ENCODE data around the gene HYCC1. TPM values are rescaled to one million over a fixed set of nuclear protein-coding genes. Genes with fewer than 3 reads are reported as not detected.

Gene HYCC1
- total RNA-seq (10 to 100 TPM; 12.4 to 13.1 TPM), total RNA-seq (28.3 to 111 (median 44.8) reads per million in 172 experiments)
- 14.7 TPM for polyA plus RNA-seq (2013, experiment 1 of 2)
- polyA plus RNA-seq (2013, experiment 2 of 2), result 13.7 TPM

DNA sequence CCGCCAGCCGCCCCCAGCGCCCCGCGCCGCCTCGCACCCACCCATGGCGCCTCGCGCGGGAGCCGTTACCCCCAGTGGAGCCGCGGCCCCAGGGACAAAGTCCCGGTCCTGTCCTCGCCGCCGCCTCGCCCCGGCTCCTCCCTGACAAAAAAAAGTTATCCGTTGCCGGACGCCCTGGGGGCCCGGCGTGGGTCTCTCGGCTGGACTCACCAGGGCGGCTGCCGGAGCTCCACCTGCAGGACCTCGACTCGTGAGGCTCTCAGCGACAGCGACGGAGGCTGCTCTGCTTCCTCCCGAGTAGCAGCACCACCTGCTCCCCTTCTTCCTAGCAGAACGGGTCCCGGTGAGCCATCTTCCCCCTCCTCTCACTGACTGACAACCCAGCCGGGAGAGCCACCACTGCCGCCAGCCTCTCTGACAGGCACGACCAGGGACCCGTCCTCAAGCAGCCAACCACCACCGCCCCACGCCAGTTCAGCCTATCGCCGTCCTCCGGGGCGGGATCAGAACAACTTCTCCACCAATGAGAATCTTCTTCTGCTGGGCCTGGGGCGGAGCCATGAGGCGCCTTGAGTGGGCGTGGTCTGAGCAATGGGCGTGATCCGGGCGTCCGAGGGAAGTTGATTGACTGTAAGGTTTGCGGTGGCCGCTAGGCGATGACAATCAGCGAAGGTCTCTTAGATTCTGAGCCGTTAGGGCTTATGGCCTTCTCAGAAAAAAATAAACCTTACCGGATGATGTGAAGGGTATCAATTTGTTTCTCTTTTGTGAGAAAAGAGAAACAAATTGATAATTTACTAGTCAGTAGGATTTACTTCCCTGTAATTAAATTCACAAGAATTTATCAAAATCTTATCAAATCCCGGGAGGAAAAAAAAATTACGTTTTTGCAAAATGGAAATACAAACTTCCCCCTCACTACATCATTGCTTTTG lies at the start of gene HYCC1:
HYCC1 (minus strand) TSS at position 416 of the 935 bp plus-strand sequence. CDS start 23,019 bp downstream, outside the sequence.
- ATAC-seq (ENCODE audit: poor library complexity), result peak; percentile 96
- ChIA-PET POLR2A (interaction anchor here (1.3 to 1.7 kb wide), 2 partner anchors 92 to 285 kb away, joined by 4 to 8 read pairs; partner anchors contain the start of genes KLHL7 and MALSU1), CTCF (no interaction called here)

DNA sequence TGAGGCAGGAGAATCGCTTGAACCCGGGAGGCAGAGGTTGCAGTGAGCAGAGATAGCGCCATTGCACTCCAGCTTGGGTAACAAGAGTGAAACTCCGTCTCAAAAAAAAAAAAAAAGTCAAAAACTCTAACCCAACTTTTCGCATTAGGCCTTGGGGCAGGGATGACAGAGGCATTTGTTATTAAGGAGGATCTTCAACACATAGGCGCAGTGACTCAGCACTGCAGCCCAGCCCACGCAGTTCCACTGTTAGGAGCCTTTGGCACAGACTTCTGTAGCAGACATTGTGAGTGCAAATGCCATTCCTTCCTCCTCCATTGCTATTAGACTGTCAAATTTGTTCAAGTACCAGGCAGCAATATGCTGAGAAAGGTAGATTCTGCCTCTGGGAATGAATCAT lies 48.5 kb upstream of the HYCC1 start:
- ATAC-seq (ENCODE audit: poor library complexity) (no peak), DNase-seq (no peak)
- H3K9me3 Mint-ChIP-seq, result no peaks in the 10 kb centered on the region
- TF ChIP-seq CTCF (IDR thresholded peaks at IDR 0.05), result no peak
- H3K4me3 Mint-ChIP-seq, result no peak overlapping the region
- H3K36me3 Mint-ChIP-seq (ENCODE audit: low read depth), result no peaks in the 10 kb centered on the region
- no peak overlapping the region for H3K27ac Mint-ChIP-seq
- CTCF ChIA-PET, result no interaction called here
- intact Hi-C loops (cut with DNase I, micrococcal nuclease), result loop anchor here in 1 of 2 experiments (10.0 kb wide), 1 partner anchor 1368 kb away; no protein-coding TSS in a partner anchor
- Histone ChIP-seq H3K27ac (ENCODE audit: low read depth in 1 of 2, low read length in 2 of 2) (no peak overlapping the region), H3K27me3 (ENCODE audit: control insufficient read depth in 1 of 2, insufficient read depth in 2 of 2, low read length in 2 of 2) (no peaks in the 10 kb centered on the region), H3K9me3 (ENCODE audit: control insufficient read depth in 1 of 2, insufficient read depth in 1 of 2, low read length in 2 of 2) (no peaks in the 10 kb centered on the region), H3K4me3 (ENCODE audit: low read length) (no peak overlapping the region), H3K4me1 (ENCODE audit: insufficient read depth, low read length) (no peaks in the 10 kb centered on the region), H3K36me3 (ENCODE audit: insufficient read depth, low read length) (no peaks in the 10 kb centered on the region)
- no peaks in the 10 kb centered on the region for H3K27me3 Mint-ChIP-seq
- POLR2A ChIA-PET, result no interaction called here
- no peaks in the 10 kb centered on the region for H3K4me1 Mint-ChIP-seq (ENCODE audit: low read depth)

More for the DNA sequence above, at the start of gene HYCC1:
- no peaks in the 10 kb centered on the region for H3K9me3 ChIP-seq (ENCODE audit: control insufficient read depth in 1 of 2, insufficient read depth in 1 of 2, low read length in 2 of 2)
- H3K4me3 ChIP-seq (ENCODE audit: low read length), result peak within 1 kb of the TSS; percentile 87
- H3K27ac Mint-ChIP-seq, result peak within 1 kb of the TSS; percentile 83
- H3K36me3 ChIP-seq (ENCODE audit: insufficient read depth, low read length), result no peaks in the 10 kb centered on the region
- peaks cover 24% of the 10 kb centered on the region for H3K4me1 Mint-ChIP-seq (ENCODE audit: low read depth)
- peaks cover 5% of the 10 kb centered on the region for H3K36me3 Mint-ChIP-seq (ENCODE audit: low read depth)
- no peaks in the 10 kb centered on the region for H3K9me3 Mint-ChIP-seq
- H3K4me1 ChIP-seq (ENCODE audit: insufficient read depth, low read length), result peaks cover 19% of the 10 kb centered on the region
- peak; percentile 97 to 99 (median 98) for DNase-seq
- peak; percentile 65 for TF ChIP-seq CTCF (IDR thresholded peaks at IDR 0.05)
- no peaks in the 10 kb centered on the region for H3K27me3 ChIP-seq (ENCODE audit: control insufficient read depth in 1 of 2, insufficient read depth in 2 of 2, low read length in 2 of 2)
- H3K27me3 Mint-ChIP-seq, result no peaks in the 10 kb centered on the region
- peak within 1 kb of the TSS; percentile 31 to 44 for H3K27ac ChIP-seq (ENCODE audit: low read depth in 1 of 2, low read length in 2 of 2)
- peak within 1 kb of the TSS; percentile 99 for H3K4me3 Mint-ChIP-seq
- intact Hi-C loops (cut with DNase I, micrococcal nuclease), result loop anchor here (2.0 to 10.0 kb wide), 12 partner anchors 39 to 1589 kb away; partner anchors contain the start of genes TOMM7 (in 2 of the 2), CCDC126 (in 1 of the 2), IGF2BP3 (in 1 of the 2) and KLHL7 (in 1 of the 2)

- DNase-seq (no peak), ATAC-seq (ENCODE audit: poor library complexity) (no peak)
- Histone ChIP-seq H3K4me1 (ENCODE audit: insufficient read depth, low read length) (no peaks in the 10 kb centered on the region), H3K27ac (ENCODE audit: low read depth in 1 of 2, low read length in 2 of 2) (no peak overlapping the region), H3K36me3 (ENCODE audit: insufficient read depth, low read length) (no peaks in the 10 kb centered on the region), H3K27me3 (ENCODE audit: control insufficient read depth in 1 of 2, insufficient read depth in 2 of 2, low read length in 2 of 2) (no peaks in the 10 kb centered on the region), H3K4me3 (ENCODE audit: low read length) (no peak overlapping the region), H3K9me3 (ENCODE audit: control insufficient read depth in 1 of 2, insufficient read depth in 1 of 2, low read length in 2 of 2) (no peaks in the 10 kb centered on the region)
- no peaks in the 10 kb centered on the region for H3K9me3 Mint-ChIP-seq
- no peaks in the 10 kb centered on the region for H3K27me3 Mint-ChIP-seq
- no peak overlapping the region for H3K27ac Mint-ChIP-seq
- POLR2A ChIA-PET, result no interaction called here
- no peak for TF ChIP-seq CTCF (IDR thresholded peaks at IDR 0.05)
- H3K36me3 Mint-ChIP-seq (ENCODE audit: low read depth), result no peaks in the 10 kb centered on the region
- CTCF ChIA-PET, result no interaction called here
- intact Hi-C loops (cut with DNase I, micrococcal nuclease), result loop anchor here in 1 of 2 experiments (10.0 kb wide), 1 partner anchor 1367 kb away; no protein-coding TSS in a partner anchor
- H3K4me3 Mint-ChIP-seq, result no peak overlapping the region
- H3K4me1 Mint-ChIP-seq (ENCODE audit: low read depth), result no peaks in the 10 kb centered on the region
Measured at GRCh38 chr7:23061327-23061726, 47.4 kb upstream of the HYCC1 start.
